HepG2 (cell line): ENCODE measurements around the gene INHBB. TPM values are rescaled to one million over a fixed set of nuclear protein-coding genes. Genes with fewer than 3 reads are reported as not detected.

ENCODE experiments used
- HNRNPK ChIP-seq: fragments of 200-400 bp; formaldehyde crosslinking; IDR thresholded peaks from 2 replicates; pipeline ENCODE4 v1.6.1; 2018; ENCODE audit warnings: low read length, low read depth, moderate library complexity, mild to moderate bottlenecking; ENCODE audit not compliant: poor library complexity, severe bottlenecking
- REPIN1 ChIP-seq: sonication (generic); formaldehyde crosslinking; IDR thresholded peaks from 2 replicates; pipeline ENCODE4 v1.8.0; 2022; ENCODE audit warnings: missing genetic modification reagents, low read depth, mild to moderate bottlenecking, borderline replicate concordance
- ZBTB7B ChIP-seq: sonication (generic); formaldehyde crosslinking; IDR thresholded peaks from 2 replicates; pipeline ENCODE4 v1.4.0; 2020; ENCODE audit warnings: missing genetic modification reagents
- ZIK1 ChIP-seq: sonication (generic); formaldehyde crosslinking; IDR thresholded peaks from 2 replicates; pipeline ENCODE4 v1.5.0; 2020; ENCODE audit warnings: mild to moderate bottlenecking, low read depth, missing genetic modification reagents, borderline replicate concordance
- ZNF20 ChIP-seq: sonication (generic); formaldehyde crosslinking; IDR thresholded peaks from 2 replicates; pipeline ENCODE4 v1.4.0; 2020; ENCODE audit warnings: mild to moderate bottlenecking, moderate library complexity, missing genetic modification reagents
- ZNF33B ChIP-seq: sonication (generic); formaldehyde crosslinking; IDR thresholded peaks from 2 replicates; pipeline ENCODE4 v1.5.1; 2020; ENCODE audit warnings: mild to moderate bottlenecking, missing genetic modification reagents
- ZNF343 ChIP-seq: sonication (generic); formaldehyde crosslinking; IDR thresholded peaks from 2 replicates; pipeline ENCODE4 v1.4.0; 2020; ENCODE audit warnings: mild to moderate bottlenecking, missing genetic modification reagents
- ZNF501 ChIP-seq: sonication (generic); formaldehyde crosslinking; IDR thresholded peaks from 2 replicates; pipeline ENCODE4 v1.5.1; 2020; ENCODE audit warnings: mild to moderate bottlenecking, moderate library complexity, missing genetic modification reagents
- ZNF543 ChIP-seq: sonication (generic); formaldehyde crosslinking; IDR thresholded peaks from 2 replicates; pipeline ENCODE4 v1.4.0; 2020; ENCODE audit warnings: mild to moderate bottlenecking, missing genetic modification reagents
- ZSCAN29 ChIP-seq: sonication (generic); formaldehyde crosslinking; conservative IDR thresholded peaks from 2 replicates; pipeline ENCODE4 v1.4.0; 2020; ENCODE audit warnings: mild to moderate bottlenecking, missing genetic modification reagents
- ZSCAN9 ChIP-seq: IDR thresholded peaks from 2 replicates; pipeline ENCODE4 v1.6.1; 2016; ENCODE audit warnings: borderline replicate concordance
- polyA plus RNA-seq, 8 experiments: library from polyadenylated mRNA; depleted of rRNA in 3 of 8; stranded (reverse) in 7 of 8; unstranded in 1 of 8; fragments of >200 nt; fragmentation: Illumina TruSeq in 4 of 8; extraction: Trizol in 4 of 8; gene quantifications; 2 replicates each; pipeline versions ENCODE4 v1.2.1 to v1.2.3, GENCODE V29; 2011 to 2016; ENCODE audit warnings: low read depth in 4 of 8, missing spikeins in 1 of 8, mixed read lengths in 1 of 8; ENCODE audit not compliant: insufficient read depth in 1 of 8
- total RNA-seq, 5 experiments: library from RNA; depleted of rRNA; stranded (reverse); fragments of >200 nt; fragmentation: Illumina TruSeq; extraction: Trizol; gene quantifications; 2 replicates each; pipeline ENCODE4 v1.2.3, GENCODE V29; 2016; ENCODE audit warnings: low read depth in 1 of 5
- TF ChIP-seq, protein P1 (sequence below): IDR thresholded peaks from 2 replicates; pipeline ENCODE4 v1.6.1; 2012; ENCODE audit warnings: low read length, improper control_type of control experiment
- TF ChIP-seq, protein P2 (sequence below): IDR thresholded peaks from 2 replicates; pipeline ENCODE4 v1.6.1; 2018; ENCODE audit warnings: missing genetic modification reagents
- TF ChIP-seq, protein P3 (sequence below): IDR thresholded peaks from 2 replicates; pipeline ENCODE4 v1.6.1; 2018; ENCODE audit warnings: missing genetic modification reagents, mild to moderate bottlenecking, missing compliant biosample characterization
- TF ChIP-seq, protein P4 (sequence below): IDR thresholded peaks from 2 replicates; pipeline ENCODE4 v1.6.1; 2016; ENCODE audit warnings: missing biosample characterization, missing genetic modification reagents, low read depth
- TF ChIP-seq, protein P5 (sequence below): sonication (generic); formaldehyde crosslinking; IDR thresholded peaks from 2 replicates; pipeline ENCODE4 v1.5.0; 2020; ENCODE audit warnings: mild to moderate bottlenecking, missing genetic modification reagents

The INHBB gene
- total and polyA plus RNA-seq, 2 of the 13 experiments (the other 11 are each of a cell fraction or from before 2014, with no cell fraction given) = 0.20 to 1.7 TPM

DNA sequence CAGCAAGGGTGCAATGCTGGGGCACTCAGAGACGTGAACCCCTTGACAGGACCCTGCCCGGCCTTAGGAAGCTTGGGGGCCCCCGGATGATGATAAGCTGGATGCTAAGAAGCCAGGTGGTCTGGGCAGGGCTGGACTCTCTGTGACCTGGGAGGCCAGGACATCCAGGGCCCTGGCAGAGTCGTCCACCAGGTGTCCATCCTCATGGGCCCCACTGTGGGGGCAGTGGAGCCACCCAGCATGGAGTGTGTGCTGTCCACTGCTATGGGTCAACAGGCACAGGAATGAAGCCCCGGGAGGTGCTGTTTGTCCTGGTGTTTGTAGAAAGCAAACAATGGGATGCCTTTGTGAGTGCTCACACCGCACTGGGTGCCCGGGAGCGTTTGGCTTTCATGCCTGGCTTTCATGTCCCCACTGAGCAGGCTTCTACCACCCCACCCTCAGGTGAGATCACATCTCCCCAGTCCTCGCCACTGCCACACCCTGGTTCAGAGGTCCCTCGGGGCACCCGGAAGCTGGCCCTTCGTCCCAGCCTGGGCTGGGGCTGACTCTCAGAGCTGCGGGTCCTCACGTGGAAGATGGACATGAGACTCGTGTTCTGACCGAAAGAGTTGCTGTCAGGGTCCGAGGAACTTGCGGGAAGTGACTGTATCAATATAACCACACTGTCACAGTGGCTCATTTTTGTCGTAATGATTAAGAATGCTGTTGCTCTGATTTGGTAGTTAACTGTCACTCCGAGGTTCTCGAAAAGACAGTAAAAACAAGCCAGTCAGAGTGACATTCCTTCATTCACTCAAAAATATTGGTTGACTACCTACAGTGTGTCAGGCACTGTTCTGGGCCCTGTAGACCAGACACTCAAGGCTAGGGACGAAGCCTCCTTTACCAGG is 53.3 kb downstream of the INHBB start (continued):
- TF ChIP-seq, protein P1, sequence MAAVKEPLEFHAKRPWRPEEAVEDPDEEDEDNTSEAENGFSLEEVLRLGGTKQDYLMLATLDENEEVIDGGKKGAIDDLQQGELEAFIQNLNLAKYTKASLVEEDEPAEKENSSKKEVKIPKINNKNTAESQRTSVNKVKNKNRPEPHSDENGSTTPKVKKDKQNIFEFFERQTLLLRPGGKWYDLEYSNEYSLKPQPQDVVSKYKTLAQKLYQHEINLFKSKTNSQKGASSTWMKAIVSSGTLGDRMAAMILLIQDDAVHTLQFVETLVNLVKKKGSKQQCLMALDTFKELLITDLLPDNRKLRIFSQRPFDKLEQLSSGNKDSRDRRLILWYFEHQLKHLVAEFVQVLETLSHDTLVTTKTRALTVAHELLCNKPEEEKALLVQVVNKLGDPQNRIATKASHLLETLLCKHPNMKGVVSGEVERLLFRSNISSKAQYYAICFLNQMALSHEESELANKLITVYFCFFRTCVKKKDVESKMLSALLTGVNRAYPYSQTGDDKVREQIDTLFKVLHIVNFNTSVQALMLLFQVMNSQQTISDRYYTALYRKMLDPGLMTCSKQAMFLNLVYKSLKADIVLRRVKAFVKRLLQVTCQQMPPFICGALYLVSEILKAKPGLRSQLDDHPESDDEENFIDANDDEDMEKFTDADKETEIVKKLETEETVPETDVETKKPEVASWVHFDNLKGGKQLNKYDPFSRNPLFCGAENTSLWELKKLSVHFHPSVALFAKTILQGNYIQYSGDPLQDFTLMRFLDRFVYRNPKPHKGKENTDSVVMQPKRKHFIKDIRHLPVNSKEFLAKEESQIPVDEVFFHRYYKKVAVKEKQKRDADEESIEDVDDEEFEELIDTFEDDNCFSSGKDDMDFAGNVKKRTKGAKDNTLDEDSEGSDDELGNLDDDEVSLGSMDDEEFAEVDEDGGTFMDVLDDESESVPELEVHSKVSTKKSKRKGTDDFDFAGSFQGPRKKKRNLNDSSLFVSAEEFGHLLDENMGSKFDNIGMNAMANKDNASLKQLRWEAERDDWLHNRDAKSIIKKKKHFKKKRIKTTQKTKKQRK = no peak
- TF ChIP-seq ZNF33B (no peak), ZNF343 (CRISPR knock-in tag) (no peak), ZSCAN9 (CRISPR knock-in tag) (peak; percentile 92), ZSCAN29 (CRISPR knock-in tag) (peak; percentile 50; the same call in 1 of the 2 replicates), ZNF20 (CRISPR knock-in tag) (no peak), HNRNPK (no peak), ZIK1 (CRISPR knock-in tag) (no peak), ZNF543 (CRISPR knock-in tag) (peak; percentile 75; the same call in 1 of the 2 replicates), ZNF501 (peak; percentile 83), ZBTB7B (CRISPR knock-in tag) (peak; percentile 89), REPIN1 (0 out of 2 replicates have a peak, but pooled peaks have one; percentile 27)
- TF ChIP-seq, protein P2, sequence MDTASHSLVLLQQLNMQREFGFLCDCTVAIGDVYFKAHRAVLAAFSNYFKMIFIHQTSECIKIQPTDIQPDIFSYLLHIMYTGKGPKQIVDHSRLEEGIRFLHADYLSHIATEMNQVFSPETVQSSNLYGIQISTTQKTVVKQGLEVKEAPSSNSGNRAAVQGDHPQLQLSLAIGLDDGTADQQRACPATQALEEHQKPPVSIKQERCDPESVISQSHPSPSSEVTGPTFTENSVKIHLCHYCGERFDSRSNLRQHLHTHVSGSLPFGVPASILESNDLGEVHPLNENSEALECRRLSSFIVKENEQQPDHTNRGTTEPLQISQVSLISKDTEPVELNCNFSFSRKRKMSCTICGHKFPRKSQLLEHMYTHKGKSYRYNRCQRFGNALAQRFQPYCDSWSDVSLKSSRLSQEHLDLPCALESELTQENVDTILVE (CRISPR knock-in tag) = 0 out of 2 replicates have a peak, but pooled peaks have one; percentile 70
- TF ChIP-seq, protein P3, sequence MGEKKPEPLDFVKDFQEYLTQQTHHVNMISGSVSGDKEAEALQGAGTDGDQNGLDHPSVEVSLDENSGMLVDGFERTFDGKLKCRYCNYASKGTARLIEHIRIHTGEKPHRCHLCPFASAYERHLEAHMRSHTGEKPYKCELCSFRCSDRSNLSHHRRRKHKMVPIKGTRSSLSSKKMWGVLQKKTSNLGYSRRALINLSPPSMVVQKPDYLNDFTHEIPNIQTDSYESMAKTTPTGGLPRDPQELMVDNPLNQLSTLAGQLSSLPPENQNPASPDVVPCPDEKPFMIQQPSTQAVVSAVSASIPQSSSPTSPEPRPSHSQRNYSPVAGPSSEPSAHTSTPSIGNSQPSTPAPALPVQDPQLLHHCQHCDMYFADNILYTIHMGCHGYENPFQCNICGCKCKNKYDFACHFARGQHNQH (CRISPR knock-in tag) = peak; percentile 78
- TF ChIP-seq, protein P4, sequence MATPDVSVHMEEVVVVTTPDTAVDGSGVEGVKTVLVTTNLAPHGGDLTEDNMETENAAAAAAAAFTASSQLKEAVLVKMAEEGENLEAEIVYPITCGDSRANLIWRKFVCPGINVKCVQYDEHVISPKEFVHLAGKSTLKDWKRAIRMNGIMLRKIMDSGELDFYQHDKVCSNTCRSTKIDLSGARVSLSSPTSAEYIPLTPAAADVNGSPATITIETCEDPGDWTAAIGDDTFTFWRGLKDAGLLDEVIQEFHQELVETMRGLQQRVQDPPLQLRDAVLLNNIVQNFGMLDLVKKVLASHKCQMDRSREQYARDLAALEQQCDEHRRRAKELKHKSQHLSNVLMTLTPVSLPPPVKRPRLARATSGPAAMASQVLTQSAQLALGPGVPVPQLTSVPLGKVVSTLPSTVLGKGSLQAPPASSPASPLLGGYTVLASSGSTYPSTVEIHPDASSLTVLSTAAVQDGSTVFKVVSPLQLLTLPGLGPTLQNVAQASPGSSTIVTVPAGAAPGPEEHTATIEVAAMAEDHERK (CRISPR knock-in tag) = no peak
- TF ChIP-seq, protein P5, sequence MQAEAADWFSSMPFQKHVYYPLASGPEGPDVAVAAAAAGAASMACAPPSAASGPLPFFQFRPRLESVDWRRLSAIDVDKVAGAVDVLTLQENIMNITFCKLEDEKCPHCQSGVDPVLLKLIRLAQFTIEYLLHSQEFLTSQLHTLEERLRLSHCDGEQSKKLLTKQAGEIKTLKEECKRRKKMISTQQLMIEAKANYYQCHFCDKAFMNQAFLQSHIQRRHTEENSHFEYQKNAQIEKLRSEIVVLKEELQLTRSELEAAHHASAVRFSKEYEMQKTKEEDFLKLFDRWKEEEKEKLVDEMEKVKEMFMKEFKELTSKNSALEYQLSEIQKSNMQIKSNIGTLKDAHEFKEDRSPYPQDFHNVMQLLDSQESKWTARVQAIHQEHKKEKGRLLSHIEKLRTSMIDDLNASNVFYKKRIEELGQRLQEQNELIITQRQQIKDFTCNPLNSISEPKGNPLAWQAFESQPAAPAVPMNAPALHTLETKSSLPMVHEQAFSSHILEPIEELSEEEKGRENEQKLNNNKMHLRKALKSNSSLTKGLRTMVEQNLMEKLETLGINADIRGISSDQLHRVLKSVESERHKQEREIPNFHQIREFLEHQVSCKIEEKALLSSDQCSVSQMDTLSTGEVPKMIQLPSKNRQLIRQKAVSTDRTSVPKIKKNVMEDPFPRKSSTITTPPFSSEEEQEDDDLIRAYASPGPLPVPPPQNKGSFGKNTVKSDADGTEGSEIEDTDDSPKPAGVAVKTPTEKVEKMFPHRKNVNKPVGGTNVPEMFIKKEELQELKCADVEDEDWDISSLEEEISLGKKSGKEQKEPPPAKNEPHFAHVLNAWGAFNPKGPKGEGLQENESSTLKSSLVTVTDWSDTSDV (CRISPR knock-in tag) = peak; percentile 15; the same call in 1 of the 2 replicates
